DOHH2 (cell line): ENCODE measurements around the gene HSPB1.

ENCODE experiments used
- H3F3A ChIP-seq: fragments of 200-600 bp; sonication (generic), shearing (Covaris generic); 2 replicates; pipeline ENCODE4 v1.6.0; 2016; ENCODE audit warnings: antibody characterized with exemption, mild to moderate bottlenecking; ENCODE audit not compliant: control insufficient read depth, insufficient read depth
- H3K27ac ChIP-seq: fragments of 200-600 bp; sonication (generic); 2 replicates; pipeline ENCODE4 v1.5.1; 2014; ENCODE audit warnings: low read depth, mild to moderate bottlenecking, low read length, moderate library complexity
- H3K27me3 ChIP-seq: fragments of 200-600 bp; sonication (generic); 2 replicates; pipeline ENCODE4 v1.6.1; 2014; ENCODE audit warnings: mild to moderate bottlenecking, low read length, mixed read lengths; ENCODE audit not compliant: control insufficient read depth
- H3K36me3 ChIP-seq: fragments of 200-600 bp; sonication (generic); 2 replicates; pipeline ENCODE4 v1.6.1; 2014; ENCODE audit warnings: mild to moderate bottlenecking, low read length, moderate library complexity, mixed read lengths; ENCODE audit not compliant: control insufficient read depth
- H3K4me1 ChIP-seq: fragments of 200-600 bp; sonication (generic); 2 replicates; pipeline ENCODE4 v1.6.1; 2014; ENCODE audit warnings: mild to moderate bottlenecking, low read length, mixed read lengths; ENCODE audit not compliant: control insufficient read depth
- H3K4me2 ChIP-seq: fragments of 200-600 bp; sonication (generic); 2 replicates; pipeline ENCODE4 v1.6.0; 2014; ENCODE audit warnings: mild to moderate bottlenecking, low read length, moderate library complexity
- H3K4me3 ChIP-seq: fragments of 200-600 bp; sonication (generic); 2 replicates; pipeline ENCODE4 v1.5.1; 2014; ENCODE audit warnings: mild to moderate bottlenecking, low read length, mixed read lengths
- H3K79me2 ChIP-seq: fragments of 200-600 bp; sonication (generic); 2 replicates; pipeline ENCODE4 v1.6.1; 2014; ENCODE audit warnings: mild to moderate bottlenecking, low read length, mixed read lengths; ENCODE audit not compliant: control insufficient read depth
- H3K9me2 ChIP-seq: fragments of 200-600 bp; sonication (generic); replicated peaks from 2 replicates; pipeline ENCODE4 v1.6.1; 2014; ENCODE audit warnings: mild to moderate bottlenecking, low read length, mixed read lengths; ENCODE audit not compliant: control insufficient read depth
- H3K9me3 ChIP-seq: fragments of 200-600 bp; sonication (generic); 2 replicates; pipeline ENCODE4 v1.6.1; 2014; ENCODE audit warnings: antibody characterized with exemption, low read length, mixed read lengths; ENCODE audit not compliant: control insufficient read depth, insufficient read depth
- H4K20me1 ChIP-seq: fragments of 200-600 bp; sonication (generic); 2 replicates; pipeline ENCODE4 v1.6.0; 2014; ENCODE audit warnings: low read depth, mild to moderate bottlenecking, antibody characterized with exemption, low read length, moderate library complexity; ENCODE audit not compliant: control insufficient read depth, insufficient read depth
- EZH2phosphoT487 ChIP-seq: fragments of 200-600 bp; sonication (generic); IDR thresholded peaks from 2 replicates; pipeline ENCODE4 v1.6.1; 2017; ENCODE audit warnings: borderline replicate concordance, mild to moderate bottlenecking, antibody characterized with exemption, low read length, moderate library complexity, mixed read lengths
- TF ChIP-seq, protein P1 (sequence below): fragments of 200-600 bp; sonication (generic); IDR thresholded peaks from one replicate; pipeline ENCODE4 v1.5.1; 2014; ENCODE audit warnings: antibody characterized with exemption, mild to moderate bottlenecking, low read depth, low read length; ENCODE audit not compliant: poor library complexity, severe bottlenecking

HSPB1 gene

GRCh38 chr7:76267107-76267893 is 35.2 kb upstream of the HSPB1 start:
- H3K9me3 ChIP-seq, result no peaks in the 10 kb centered on the region
- H4K20me1 ChIP-seq, result no peaks in the 10 kb centered on the region; the same call in 1 of the 2 replicates
- H3K9me2 ChIP-seq, result no peaks in the 10 kb centered on the region
- TF ChIP-seq, protein P1, sequence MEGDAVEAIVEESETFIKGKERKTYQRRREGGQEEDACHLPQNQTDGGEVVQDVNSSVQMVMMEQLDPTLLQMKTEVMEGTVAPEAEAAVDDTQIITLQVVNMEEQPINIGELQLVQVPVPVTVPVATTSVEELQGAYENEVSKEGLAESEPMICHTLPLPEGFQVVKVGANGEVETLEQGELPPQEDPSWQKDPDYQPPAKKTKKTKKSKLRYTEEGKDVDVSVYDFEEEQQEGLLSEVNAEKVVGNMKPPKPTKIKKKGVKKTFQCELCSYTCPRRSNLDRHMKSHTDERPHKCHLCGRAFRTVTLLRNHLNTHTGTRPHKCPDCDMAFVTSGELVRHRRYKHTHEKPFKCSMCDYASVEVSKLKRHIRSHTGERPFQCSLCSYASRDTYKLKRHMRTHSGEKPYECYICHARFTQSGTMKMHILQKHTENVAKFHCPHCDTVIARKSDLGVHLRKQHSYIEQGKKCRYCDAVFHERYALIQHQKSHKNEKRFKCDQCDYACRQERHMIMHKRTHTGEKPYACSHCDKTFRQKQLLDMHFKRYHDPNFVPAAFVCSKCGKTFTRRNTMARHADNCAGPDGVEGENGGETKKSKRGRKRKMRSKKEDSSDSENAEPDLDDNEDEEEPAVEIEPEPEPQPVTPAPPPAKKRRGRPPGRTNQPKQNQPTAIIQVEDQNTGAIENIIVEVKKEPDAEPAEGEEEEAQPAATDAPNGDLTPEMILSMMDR, result no peak
- TF ChIP-seq EZH2phosphoT487, result no peak; the same call in 1 of the 2 replicates
- no peaks in the 10 kb centered on the region for H3K36me3 ChIP-seq
- H3K4me1 ChIP-seq, result peaks cover 8% of the 10 kb centered on the region
- H3K27me3 ChIP-seq, result peaks cover 36% of the 10 kb centered on the region
- no peaks in the 10 kb centered on the region for H3K79me2 ChIP-seq
- peaks cover 2% of the 10 kb centered on the region; the same call in 1 of the 2 replicates for H3F3A ChIP-seq
- H3K4me2 ChIP-seq, result peak overlapping the region; percentile 46
- H3K27ac ChIP-seq, result no peak overlapping the region
- no peak overlapping the region; the same call in 1 of the 2 replicates for H3K4me3 ChIP-seq

- peaks cover 39% of the 10 kb centered on the region for H3K27me3 ChIP-seq
- TF ChIP-seq, protein P1, result no peak
- TF ChIP-seq EZH2phosphoT487, result no peak
- no peak overlapping the region for H3K4me3 ChIP-seq
- no peak overlapping the region for H3K4me2 ChIP-seq
- H3K36me3 ChIP-seq, result no peaks in the 10 kb centered on the region
- no peaks in the 10 kb centered on the region for H3K9me3 ChIP-seq
- H3K79me2 ChIP-seq, result no peaks in the 10 kb centered on the region
- no peaks in the 10 kb centered on the region for H3K9me2 ChIP-seq
- no peak overlapping the region for H3K27ac ChIP-seq
- peaks cover 2% of the 10 kb centered on the region; the same call in 1 of the 2 replicates for H3F3A ChIP-seq
- no peaks in the 10 kb centered on the region; the same call in 1 of the 2 replicates for H4K20me1 ChIP-seq
- H3K4me1 ChIP-seq, result peaks cover 8% of the 10 kb centered on the region
These were observed 34.6 kb upstream of the HSPB1 start for GRCh38 chr7:76267894-76268183.

- H3K4me2 ChIP-seq, result no peak overlapping the region
- H3F3A ChIP-seq, result peaks cover 2% of the 10 kb centered on the region; the same call in 1 of the 2 replicates
- TF ChIP-seq EZH2phosphoT487, result no peak
- TF ChIP-seq, protein P1, result no peak
These were observed 34.1 kb upstream of the HSPB1 start for GRCh38 chr7:76268376-76268775.

More at GRCh38 chr7:76268376-76268775, 34.1 kb upstream of the HSPB1 start:
- H3K36me3 ChIP-seq, result no peaks in the 10 kb centered on the region
- no peaks in the 10 kb centered on the region; the same call in 1 of the 2 replicates for H4K20me1 ChIP-seq
- H3K79me2 ChIP-seq, result no peaks in the 10 kb centered on the region
- H3K9me3 ChIP-seq, result no peaks in the 10 kb centered on the region
- no peak overlapping the region for H3K4me3 ChIP-seq
- peaks cover 8% of the 10 kb centered on the region for H3K4me1 ChIP-seq
- no peaks in the 10 kb centered on the region for H3K9me2 ChIP-seq
- no peak overlapping the region for H3K27ac ChIP-seq
- H3K27me3 ChIP-seq, result peaks cover 45% of the 10 kb centered on the region
